CD1c-positive myeloid dendritic cell (primary cell): ENCODE measurements around the gene PLEKHG4.

ENCODE experiments used
- DNase-seq: peaks from one replicate; pipeline ENCODE4 v3.0.0-alpha.2; 2016; ENCODE audit errors: extremely low spot score

Gene PLEKHG4

DNA sequence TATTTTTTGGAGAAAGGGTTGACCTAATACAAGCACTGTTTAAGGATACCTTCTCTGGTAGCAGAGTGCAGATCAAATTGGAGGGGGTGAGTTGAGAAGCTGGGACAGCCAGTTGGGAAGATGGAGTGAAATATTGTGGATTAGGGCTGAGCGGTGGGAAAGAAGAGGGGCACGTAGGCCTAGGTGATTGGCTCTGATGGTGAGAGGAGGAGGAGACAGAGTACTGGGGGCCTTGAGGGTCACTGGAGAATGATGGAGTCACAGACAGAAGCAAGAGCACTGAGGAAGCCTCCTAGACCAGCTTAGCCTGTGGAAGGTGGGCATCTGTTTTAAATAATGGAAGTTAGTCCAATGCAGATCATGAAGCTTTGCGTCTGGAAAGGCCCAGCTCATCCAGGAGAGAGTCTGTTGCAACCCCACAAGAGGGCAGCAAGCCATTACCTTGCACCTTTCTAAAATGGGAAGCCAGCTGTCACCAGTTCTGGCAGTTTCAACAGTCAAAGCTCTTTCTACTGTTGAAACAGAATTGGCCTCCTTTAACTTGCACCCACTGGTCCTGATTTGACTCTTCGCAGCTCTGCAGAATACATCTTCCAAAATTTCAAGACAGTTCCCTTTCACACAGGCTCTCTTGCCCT, 18.8 kb upstream of the PLEKHG4 start:
- DNase-seq = peak; percentile 38

DNA sequence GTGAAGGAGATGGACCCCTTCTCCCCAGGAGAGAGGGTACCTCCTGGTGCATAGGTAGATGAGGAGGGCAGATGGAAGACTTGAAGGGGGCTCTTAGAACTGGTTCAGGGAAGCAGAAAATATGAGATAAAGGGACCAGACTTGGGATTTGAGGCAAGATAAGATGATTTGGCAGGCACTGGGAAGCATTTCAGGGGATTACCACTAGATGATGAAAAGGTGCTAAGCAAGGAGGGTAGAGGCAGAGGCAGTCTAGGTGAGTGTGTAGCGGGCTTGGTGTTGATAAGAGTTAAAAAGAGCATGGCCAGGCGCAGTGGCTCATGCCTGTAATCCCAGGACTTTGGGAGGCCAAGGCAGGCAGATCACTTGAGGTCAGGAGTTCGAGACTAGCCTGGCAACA, 16.1 kb upstream of the PLEKHG4 start:
- DNase-seq = no peak

DNA sequence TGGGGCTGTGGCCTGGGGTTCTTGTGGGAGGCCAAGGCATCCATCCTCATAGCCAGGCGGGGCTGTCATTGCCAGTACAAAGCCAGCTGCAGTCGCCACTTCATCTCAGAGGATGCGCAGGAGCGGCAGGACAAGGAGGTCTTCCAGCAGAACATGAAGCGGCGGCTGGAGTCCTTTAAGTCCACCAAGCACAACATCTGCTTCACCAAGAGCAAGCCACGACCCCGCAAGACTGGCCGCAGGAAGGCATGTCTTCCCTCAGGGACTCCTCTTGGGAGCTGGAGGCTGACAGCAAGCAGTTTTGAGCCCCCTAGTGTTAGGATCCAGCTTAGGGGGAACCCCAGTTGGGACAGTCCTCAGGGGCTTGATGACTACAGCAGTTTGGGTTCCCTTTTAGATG, 15.1 kb upstream of the PLEKHG4 start:
- no peak for DNase-seq

DNA sequence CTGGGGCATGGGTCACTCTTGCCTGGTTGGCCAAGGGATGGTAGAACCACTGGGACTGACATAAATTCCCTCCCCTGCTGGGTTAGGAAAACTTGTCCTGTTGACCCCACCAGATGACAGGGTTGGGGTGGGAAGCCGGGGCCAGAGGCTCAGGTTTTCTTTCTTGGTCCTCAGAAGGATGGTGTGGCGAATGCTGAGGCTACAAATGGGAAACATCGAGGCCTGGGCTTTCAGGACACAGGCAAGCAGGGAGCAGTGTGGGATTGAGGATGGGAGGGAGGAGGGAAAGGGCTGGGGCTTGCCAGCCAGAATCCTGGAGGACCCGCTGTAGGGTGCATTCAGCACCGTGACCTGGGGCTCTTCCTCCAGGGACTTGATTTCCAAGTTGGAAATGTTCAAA, 14.5 kb upstream of the PLEKHG4 start:
- no peak for DNase-seq

DNA sequence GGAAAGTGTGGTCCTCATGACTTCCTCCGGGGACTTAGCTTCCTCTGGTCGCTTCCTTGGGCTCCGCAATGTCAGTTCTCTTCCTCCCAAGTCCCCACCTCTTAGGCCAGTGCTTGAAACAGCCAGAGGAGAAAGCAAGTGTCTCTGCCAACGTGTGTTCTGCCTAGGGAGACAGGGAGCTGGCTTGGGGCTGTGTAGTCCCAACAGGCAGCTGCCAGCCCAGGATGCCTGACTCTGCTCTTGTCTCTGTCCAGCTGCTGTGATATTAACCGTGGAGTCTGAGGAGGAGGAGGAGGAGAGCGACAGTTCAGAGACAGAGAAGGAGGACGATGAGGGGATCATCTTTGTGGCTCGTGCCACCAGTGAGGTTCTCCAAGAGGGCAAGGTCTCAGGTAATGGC, 13.5 kb upstream of the PLEKHG4 start:
- no peak for DNase-seq

DNA sequence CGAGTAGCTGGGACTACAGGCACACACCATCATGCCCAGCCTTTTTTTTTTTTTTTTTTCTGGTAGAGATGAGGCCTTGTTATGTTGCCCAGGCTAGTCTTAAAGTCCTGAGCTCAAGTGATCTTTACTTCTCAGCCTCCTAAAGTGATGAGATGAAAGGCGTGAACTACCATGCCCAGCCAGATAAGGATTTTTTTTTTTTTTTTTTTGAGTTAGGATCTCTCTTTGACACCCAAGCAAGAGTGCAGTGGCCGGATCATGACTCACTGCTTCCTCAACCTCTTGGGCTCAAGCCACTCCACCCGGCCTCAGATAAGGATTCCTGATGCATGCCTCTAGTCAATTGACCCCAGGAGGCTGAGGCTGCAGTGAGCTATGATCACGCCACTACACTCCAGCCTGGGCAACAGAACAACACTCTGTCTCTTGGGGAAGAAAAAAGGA, 11.2 kb upstream of the PLEKHG4 start:
- no peak for DNase-seq

DNA sequence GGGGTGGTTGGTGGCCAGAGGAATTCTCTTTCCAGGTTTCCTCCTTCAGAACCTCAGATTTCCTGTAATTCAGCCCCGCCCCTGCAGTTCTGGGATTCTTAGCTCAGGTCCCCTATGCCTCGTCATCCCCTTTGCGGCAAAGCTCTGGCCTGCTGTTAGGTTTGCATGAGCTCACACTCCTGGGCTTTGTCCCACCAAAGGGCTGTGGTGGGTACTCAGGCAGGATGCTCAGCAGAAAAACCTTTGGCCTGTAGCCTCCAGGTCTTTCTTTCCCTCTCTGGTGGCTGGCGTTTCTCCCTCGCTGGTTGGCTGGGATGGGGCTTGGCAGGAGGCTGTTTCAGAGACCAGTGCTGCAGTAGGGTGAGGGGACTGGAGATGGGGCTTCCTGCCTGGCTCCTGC, 9.6 kb upstream of the PLEKHG4 start:
- DNase-seq = no peak

DNA sequence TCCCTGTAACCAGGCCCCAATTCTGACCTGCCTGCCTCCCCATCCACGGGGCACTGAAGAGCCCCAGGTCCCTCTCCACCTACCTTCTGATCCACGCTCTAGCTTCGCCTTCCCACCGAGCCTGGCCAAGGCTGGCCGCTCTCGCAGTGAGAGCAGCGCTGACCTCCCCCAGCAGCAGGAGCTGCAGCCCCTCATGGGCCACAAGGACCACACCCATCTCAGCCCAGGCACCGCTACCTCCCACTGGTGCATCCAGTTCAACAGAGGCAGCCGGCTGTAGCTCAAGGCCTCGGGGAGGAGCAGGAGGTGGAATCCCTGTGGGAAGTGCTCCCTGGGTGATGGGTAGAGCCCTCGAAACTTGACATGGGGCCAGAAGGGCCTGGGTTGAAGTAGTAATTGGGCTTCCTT, 8.4 kb upstream of the PLEKHG4 start:
- DNase-seq = no peak

DNA sequence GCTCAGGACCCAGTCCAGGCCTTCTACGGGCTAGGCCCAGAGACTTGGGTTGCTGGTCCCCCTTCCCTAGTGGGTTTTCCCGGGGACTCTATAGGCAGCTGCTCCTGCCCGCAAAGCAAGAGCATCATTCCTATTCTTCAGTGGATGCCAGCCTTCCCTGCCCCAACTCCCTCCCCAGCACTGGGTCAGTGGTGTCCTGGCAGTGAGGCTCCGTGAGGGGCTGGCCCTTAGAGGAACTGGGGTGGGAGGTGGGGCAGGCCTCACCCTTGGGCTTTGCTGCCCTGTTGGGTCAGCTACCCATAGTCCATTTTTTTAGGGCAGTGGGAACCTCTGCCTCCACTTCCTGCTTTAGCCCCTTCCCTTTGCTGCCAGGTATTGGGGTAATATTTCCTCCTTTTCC, 7.9 kb upstream of the PLEKHG4 start:
- DNase-seq = no peak

DNA sequence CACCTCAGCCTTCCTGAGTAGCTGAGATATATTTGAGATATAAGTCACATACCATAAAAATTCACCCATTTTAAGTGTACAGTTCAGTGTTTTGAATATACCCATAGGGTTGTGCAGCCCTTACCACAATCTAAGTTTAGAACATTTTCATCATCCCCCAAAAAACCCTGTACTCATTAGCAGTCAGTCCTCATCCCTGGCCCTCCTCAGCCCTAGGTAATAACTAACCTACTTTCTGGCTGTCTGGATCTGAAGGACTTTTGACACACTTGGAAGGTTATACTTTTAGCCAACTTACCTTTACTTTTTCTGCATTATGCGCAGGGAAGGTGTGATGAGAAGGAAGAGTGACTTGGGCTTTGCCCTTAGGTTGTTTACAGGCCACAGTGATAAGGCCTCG, 4.0 kb upstream of the PLEKHG4 start:
- DNase-seq = no peak

DNA sequence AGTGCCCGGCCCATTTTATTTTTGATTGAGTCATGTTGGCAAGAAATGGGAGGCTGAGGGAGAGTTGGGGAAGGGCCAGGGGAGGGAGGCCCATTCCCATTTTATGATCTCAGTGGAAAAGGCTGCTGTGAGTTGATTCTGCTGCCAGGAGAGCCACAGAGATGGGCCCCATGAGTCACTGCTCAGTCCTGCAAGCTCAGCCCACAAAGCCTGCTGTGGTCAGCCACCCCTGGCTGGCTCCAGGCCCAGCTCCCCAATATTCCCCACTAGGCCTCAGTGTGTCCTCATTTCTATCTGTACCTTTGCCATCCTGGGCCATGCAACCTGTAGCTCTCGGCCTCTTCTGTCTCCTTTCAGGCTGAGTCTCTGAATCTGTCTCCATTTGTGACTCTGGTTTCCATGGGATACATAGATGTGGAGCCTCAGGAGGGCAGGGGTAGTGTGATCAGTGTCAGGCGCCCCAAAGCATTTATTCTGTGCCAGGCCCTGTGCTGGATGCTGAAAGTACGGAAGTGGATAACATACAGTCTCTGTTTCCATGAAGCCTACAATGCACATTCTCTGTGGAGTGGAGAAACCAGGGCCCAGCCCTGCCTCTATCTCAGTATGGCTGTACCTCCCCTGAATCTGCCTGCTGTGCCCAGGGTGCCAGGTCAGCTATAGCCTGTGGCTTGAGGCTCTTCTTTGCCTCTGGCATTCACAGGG, 1.9 kb upstream of the PLEKHG4 start:
- peak; percentile 4 for DNase-seq

DNA sequence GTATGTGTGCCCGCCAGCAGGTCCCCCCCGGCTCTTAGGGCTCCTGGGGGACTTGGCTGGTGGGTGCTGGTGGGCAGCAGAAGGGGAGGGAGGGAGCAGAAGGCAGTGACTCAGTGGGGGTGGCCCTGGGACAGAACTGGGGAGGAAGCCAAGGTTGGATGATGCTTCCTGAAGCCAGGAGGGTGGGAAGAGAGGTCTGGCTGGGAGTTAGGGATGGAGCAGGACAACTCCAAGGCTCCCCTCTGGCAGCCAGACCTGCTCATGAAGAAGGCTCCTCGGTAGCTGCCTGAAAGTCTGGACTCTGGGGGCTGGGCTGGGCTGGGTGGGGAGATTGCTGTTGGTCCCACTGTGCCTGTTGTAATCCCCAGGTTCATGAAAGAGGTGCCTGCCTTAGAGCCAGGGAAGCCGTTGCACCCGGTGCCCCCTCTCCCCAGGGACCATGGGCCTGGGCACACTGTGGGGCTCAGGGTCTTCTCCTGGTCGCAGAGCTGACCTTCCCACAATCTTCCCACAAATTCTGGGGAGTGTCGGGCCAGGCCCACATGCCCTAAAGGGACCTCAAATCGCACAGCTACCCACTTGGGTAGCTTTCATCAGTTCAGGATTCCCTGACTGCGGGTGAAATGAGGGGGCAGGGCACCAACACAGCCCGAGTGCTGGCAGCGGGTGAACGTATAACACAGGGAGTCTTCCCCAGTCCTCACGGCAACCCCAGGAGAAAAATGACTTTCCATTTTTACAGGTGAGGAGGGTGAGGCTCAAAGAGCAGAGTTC, 1.1 kb upstream of the PLEKHG4 start:
- no peak for DNase-seq

DNA sequence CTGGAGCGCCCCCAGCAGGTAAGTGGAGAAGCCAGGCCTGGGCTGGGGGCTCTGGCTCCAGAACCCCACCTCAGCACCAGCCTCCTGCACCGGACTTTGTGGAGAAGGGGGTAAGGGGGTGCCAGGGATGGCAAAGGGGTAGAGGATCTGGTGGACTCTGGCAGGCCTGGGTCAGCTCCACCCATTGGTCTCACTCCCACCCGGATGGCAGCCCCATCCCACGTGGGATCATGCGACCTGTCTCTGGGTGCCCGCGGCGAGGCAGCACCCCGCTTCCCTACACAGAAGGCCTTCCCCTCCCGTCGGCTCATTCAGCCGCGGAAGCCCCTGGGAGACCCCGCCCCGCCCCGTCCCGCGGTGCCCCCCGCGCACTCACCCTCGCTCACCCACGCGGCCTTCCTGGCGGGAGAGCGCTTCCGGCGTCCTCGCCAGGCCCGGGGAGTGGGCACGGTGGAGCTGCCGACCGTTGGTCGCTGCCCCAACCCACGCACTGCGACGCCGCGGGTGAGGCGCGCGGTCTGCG, 498 bp upstream of the PLEKHG4 start:
- no peak for DNase-seq

DNA sequence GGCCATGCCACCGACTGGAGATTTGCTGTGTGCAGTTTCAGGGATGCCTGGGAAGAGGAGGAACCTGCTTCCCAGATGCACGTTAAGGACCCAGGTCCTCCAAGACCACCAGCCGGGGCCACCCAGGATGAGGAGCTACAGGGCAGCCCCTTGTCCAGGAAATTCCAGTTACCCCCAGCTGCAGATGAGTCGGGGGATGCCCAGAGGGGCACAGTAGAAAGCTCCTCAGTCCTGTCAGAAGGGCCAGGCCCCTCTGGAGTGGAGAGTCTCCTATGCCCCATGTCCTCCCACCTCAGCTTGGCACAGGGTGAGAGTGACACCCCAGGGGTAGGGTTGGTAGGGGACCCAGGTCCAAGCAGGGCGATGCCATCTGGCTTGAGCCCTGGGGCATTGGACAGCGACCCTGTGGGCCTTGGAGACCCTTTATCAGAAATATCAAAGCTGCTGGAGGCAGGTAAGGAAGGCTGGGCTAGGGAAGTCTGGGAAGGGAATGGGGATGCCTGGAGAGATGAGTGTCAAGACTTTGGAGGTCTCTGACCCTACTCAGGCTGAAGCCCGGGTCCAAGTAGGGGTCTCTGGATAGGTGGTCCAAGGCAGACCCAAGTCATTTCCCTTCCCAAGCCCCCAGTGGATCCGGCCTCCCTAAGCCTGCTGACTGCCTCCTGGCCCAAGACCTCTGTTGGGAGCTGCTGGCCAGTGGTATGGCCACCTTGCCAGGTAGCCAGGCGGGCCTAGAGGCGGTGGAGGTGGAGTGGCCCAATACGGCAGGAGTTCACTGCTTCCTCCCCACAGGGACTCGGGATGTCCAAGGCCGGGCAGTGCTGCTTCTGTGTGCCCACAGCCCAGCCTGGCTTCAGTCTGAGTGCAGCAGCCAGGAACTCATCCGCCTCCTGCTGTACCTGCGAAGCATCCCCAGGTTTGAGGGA, 1.0 kb downstream of the PLEKHG4 start:
- no peak for DNase-seq

DNA sequence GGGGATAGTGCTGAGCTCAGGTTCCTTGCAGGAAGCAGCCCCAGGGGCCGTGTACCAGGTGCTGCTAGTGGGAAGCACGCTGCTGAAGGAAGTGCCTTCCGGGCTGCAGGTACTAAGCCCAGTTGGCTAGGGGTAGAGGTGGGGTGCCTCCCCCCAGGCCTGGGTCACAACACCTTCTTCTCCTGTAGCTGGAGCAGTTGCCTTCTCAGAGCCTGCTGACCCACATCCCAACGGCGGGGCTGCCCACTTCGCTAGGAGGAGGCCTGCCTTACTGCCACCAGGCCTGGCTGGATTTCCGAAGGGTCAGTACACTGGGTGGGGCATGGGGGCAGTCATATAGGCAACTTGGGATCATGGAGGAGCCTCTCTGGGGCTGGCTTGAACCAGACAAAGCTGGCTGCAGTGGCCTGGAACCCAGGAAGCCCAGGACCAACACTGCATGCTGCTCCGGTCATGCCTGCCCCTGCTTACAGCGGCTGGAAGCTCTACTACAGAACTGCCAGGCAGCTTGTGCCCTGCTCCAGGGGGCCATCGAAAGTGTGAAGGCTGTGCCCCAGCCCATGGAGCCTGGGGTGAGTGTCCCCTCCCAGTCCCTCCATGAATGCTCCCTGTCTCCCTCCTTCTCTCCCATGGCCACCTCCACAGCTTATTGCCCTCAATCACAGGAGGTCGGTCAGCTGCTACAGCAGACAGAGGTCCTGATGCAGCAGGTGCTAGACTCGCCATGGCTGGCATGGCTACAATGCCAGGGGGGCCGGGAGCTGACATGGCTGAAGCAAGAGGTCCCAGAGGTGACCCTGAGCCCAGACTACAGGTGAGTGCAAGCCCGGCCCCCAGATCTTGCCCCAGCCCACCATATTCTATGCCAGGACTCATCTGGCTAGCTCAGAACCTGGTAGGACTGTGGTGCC, 2.5 kb downstream of the PLEKHG4 start:
- no peak for DNase-seq

DNA sequence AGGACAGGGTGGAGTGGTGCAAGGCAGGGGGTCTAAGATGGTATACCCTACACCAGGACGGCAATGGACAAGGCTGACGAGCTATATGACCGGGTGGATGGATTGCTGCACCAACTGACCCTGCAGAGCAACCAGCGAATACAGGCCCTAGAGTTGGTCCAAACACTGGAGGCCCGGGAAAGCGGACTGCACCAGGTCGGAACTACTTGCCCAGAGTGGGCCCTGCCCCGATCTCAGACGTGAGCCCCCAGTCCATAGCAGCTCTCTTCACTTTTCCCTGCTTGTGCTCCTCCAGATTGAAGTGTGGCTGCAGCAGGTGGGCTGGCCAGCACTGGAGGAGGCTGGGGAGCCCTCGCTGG, 3.1 kb downstream of the PLEKHG4 start:
- DNase-seq = no peak

DNA sequence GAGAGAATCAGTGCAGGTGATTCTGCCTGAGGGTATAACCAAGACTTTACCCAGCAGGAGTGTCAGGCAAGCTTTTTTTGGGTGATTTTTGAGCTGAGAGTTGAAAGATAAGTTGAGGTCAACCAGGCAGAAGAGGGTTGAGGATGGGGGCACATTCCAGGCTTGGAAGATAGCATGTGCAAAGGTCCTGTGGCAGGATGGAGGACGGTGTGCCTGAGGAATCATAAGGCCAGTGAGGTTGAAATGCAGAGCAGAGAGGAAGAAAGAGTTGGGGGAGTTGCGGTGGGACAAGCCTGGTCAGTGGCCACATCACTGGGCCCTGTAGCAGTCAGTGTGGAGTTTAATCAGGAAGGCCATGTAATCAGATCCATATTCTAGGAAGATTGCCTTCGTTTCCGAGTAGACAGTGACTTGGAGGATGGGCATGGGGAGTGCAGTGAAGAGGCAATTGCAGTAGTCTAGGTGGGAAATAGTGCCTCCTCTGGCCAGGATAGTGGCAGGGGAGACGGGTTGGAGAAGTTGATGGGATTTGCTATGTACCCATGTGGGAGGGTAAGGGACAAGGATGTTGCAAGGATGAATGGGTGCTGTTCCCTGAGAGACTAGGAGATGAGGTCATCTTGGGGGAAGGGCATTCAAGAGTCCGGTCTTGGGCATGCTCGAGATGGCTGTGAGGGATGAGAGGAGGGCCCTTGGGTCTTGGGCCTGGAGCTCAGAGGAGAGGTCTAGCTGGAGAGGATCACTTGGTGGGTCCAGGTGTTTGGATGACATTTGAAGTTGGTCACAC, 3.9 kb downstream of the PLEKHG4 start:
- DNase-seq = peak; percentile 30

DNA sequence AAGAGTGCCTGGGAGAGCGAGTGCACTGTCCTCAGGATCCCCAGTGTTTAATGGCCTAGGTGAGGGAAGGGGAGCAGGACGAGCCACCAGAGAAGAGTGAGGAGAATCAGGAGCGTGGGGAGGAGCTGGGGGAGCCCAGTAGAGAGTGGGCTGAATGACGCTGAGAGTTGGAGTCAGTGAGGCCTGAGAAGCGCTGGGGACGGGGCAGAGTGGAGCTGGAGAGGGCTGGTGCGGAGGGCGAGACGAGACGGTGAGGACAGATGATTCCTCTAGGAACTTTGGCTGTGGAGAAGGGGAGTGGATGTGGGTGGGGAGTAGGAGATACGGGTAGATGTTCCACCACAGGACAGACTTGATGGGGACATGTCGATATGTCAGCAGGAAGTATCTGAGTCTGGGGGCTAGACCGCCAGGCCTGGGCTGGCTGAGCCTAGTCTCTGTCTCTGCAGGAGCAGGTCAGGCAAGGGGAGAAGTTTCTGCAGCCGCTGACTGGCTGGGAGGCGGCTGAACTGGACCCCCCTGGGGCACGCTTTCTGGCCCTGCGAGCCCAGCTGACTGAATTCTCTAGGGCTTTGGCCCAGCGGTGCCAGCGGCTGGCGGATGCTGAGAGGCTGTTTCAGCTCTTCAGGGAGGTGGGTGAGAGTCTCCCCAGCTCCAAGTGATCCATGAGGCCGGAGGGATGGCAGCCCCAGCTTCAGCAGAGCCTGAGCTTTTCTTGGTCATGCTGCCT, 4.7 kb downstream of the PLEKHG4 start:
- DNase-seq = no peak
